IMR-90 (cell line): ENCODE measurements around the gene KCNK6. TPM values are rescaled to one million over a fixed set of nuclear protein-coding genes. Genes with fewer than 3 reads are reported as not detected.

Experiments used
- ATAC-seq: fragments of 200-7000 bp; cut with Tn5 transposase; 2 replicates; pipeline ENCODE4 v1.9.1; 2020; ENCODE audit warnings: low read depth, mild to moderate bottlenecking, moderate library complexity
- BruUV-seq: library from RNA; stranded (reverse); fragments of 400-500 nt; replicated peaks from 2 replicates; lab custom pipeline; 2021; lab: Mats Ljungman, UMichigan
- CTCF ChIA-PET: fragments of 300-600 bp; formaldehyde crosslinking; extraction: SDS; loops from one replicate; lab custom pipeline; 2021; ENCODE audit warnings: antibody characterized with exemption; lab: Yijun Ruan, JAX
- POLR2A ChIA-PET: fragments of 300-600 bp; sonication (Branson Sonifier 250); formaldehyde crosslinking; loops from one replicate; lab custom pipeline; 2022; ENCODE audit warnings: antibody characterized with exemption; ENCODE audit not compliant: unreplicated experiment; lab: Charles Lee
- DNase-seq: peaks from one replicate; pipeline ENCODE4 v3.0.0; 2013
- H2AFZ ChIP-seq: replicated peaks from 2 replicates; pipeline ENCODE3; 2013; ENCODE audit warnings: low read length, mild to moderate bottlenecking; ENCODE audit not compliant: poor library complexity
- H2AK5ac ChIP-seq: 2 replicates; pipeline ENCODE4 v1.6.1; 2013; ENCODE audit warnings: low read depth, low read length, inconsistent platforms
- H2AK9ac ChIP-seq: replicated peaks from 2 replicates; pipeline ENCODE3; 2013; ENCODE audit warnings: mild to moderate bottlenecking, low read depth, low read length, moderate library complexity; ENCODE audit not compliant: poor library complexity
- H2BK120ac ChIP-seq: 2 replicates; pipeline ENCODE4 v1.6.1; 2013; ENCODE audit warnings: low read depth, low read length, inconsistent platforms
- H2BK15ac ChIP-seq: 3 replicates; pipeline ENCODE4 v1.6.1; 2013; ENCODE audit warnings: low read depth, low read length, inconsistent platforms
- H2BK20ac ChIP-seq: 2 replicates; pipeline ENCODE4 v1.6.1; 2013; ENCODE audit warnings: low read depth, mild to moderate bottlenecking, inconsistent platforms, low read length, moderate library complexity
- H2BK5ac ChIP-seq: 2 replicates; pipeline ENCODE4 v1.6.1; 2013; ENCODE audit warnings: mild to moderate bottlenecking, low read depth, low read length, inconsistent platforms; ENCODE audit not compliant: poor library complexity, severe bottlenecking
- H3K14ac ChIP-seq: replicated peaks from 2 replicates; pipeline ENCODE4 v1.6.1; 2013; ENCODE audit warnings: low read depth, low read length, inconsistent platforms
- H3K18ac ChIP-seq: 2 replicates; pipeline ENCODE4 v1.6.1; 2013; ENCODE audit warnings: low read depth, low read length, control low read depth
- H3K23ac ChIP-seq: 2 replicates; pipeline ENCODE4 v1.6.1; 2013; ENCODE audit warnings: low read depth, low read length, inconsistent platforms
- H3K27ac ChIP-seq: 2 replicates; pipeline ENCODE4 v1.5.1; 2013; ENCODE audit warnings: mild to moderate bottlenecking, control low read depth, low read length; ENCODE audit not compliant: insufficient read depth
- H3K27me3 ChIP-seq: 2 replicates; pipeline ENCODE4 v1.6.1; 2013; ENCODE audit warnings: low read length; ENCODE audit not compliant: control insufficient read depth, insufficient read depth
- H3K36me3 ChIP-seq: 2 replicates; pipeline ENCODE4 v1.6.1; 2013; ENCODE audit warnings: low read length, mixed read lengths; ENCODE audit not compliant: control insufficient read depth, insufficient read depth
- H3K4ac ChIP-seq: 2 replicates; pipeline ENCODE4 v1.6.1; 2013; ENCODE audit warnings: low read depth, low read length, inconsistent platforms
- H3K4me1 ChIP-seq: 2 replicates; pipeline ENCODE4 v1.6.1; 2013; ENCODE audit warnings: low read length, mixed read lengths; ENCODE audit not compliant: control insufficient read depth, insufficient read depth
- H3K4me2 ChIP-seq: 2 replicates; pipeline ENCODE4 v1.6.1; 2013; ENCODE audit warnings: low read depth, mild to moderate bottlenecking, control low read depth, low read length, moderate library complexity
- H3K4me3 ChIP-seq: 2 replicates; pipeline ENCODE4 v1.5.1; 2013; ENCODE audit warnings: low read depth, mild to moderate bottlenecking, control low read depth, low read length, moderate library complexity; ENCODE audit not compliant: insufficient read depth
- H3K56ac ChIP-seq: 2 replicates; pipeline ENCODE4 v1.6.1; 2013; ENCODE audit warnings: low read length, inconsistent platforms; ENCODE audit not compliant: insufficient read depth; ENCODE audit errors: extremely low read depth
- H3K79me1 ChIP-seq, 2 experiments: 2 replicates each; pipeline ENCODE4 v1.6.1; 2013; ENCODE audit warnings: low read length in 2 of 2, inconsistent platforms in 1 of 2, low read depth in 1 of 2
- H3K9ac ChIP-seq: 2 replicates; pipeline ENCODE4 v1.6.1; 2013; ENCODE audit warnings: low read depth, low read length, control low read depth
- H3K9me1 ChIP-seq: 2 replicates; pipeline ENCODE4 v1.6.1; 2013; ENCODE audit warnings: low read length, inconsistent platforms; ENCODE audit not compliant: insufficient read depth
- H3K9me3 ChIP-seq: 2 replicates; pipeline ENCODE4 v1.6.1; 2013; ENCODE audit warnings: low read length; ENCODE audit not compliant: control insufficient read depth, insufficient read depth
- H4K20me1 ChIP-seq: 2 replicates; pipeline ENCODE4 v1.6.1; 2013; ENCODE audit warnings: low read length, inconsistent platforms; ENCODE audit not compliant: insufficient read depth
- H4K5ac ChIP-seq: 2 replicates; pipeline ENCODE4 v1.6.1; 2013; ENCODE audit warnings: mild to moderate bottlenecking, low read depth, low read length, control low read depth
- H4K8ac ChIP-seq, 2 experiments: 2 replicates each; pipeline ENCODE4 v1.6.1; 2013; ENCODE audit warnings: low read depth in 2 of 2, low read length in 2 of 2, control low read depth in 1 of 2, inconsistent platforms in 1 of 2
- H4K91ac ChIP-seq: 2 replicates; pipeline ENCODE4 v1.6.1; 2013; ENCODE audit warnings: low read depth, low read length, inconsistent platforms; ENCODE audit not compliant: insufficient read depth
- BHLHE40 ChIP-seq: fragments of 150-350 bp; IDR thresholded peaks from 2 replicates; pipeline ENCODE4 v1.6.1; 2016; ENCODE audit warnings: mild to moderate bottlenecking, low read depth, low read length
- CHD1 ChIP-seq: IDR thresholded peaks from 2 replicates; pipeline ENCODE4 v1.6.1; 2012; ENCODE audit warnings: low read depth, low read length, improper control_type of control experiment
- CTCF ChIP-seq: conservative IDR thresholded peaks from 2 replicates; pipeline ENCODE4 v1.5.1; 2012; ENCODE audit warnings: mild to moderate bottlenecking, low read depth, low read length, improper control_type of control experiment
- FOS ChIP-seq: fragments of 150-350 bp; IDR thresholded peaks from 2 replicates; pipeline ENCODE4 v1.6.1; 2016; ENCODE audit warnings: low read depth, low read length
- MAFK ChIP-seq: IDR thresholded peaks from 2 replicates; pipeline ENCODE4 v1.6.1; 2012; ENCODE audit warnings: low read depth, low read length, improper control_type of control experiment
- MAZ ChIP-seq: IDR thresholded peaks from 2 replicates; pipeline ENCODE4 v1.6.1; 2012; ENCODE audit warnings: low read depth, mild to moderate bottlenecking, low read length, improper control_type of control experiment, moderate library complexity, borderline replicate concordance
- MXI1 ChIP-seq: IDR thresholded peaks from 2 replicates; pipeline ENCODE4 v1.6.1; 2012; ENCODE audit warnings: low read depth, mild to moderate bottlenecking, low read length, moderate library complexity, borderline replicate concordance
- POLR2A ChIP-seq: IDR thresholded peaks from 2 replicates; pipeline ENCODE4 v1.6.1; 2012; ENCODE audit warnings: mild to moderate bottlenecking, low read depth, low read length
- RAD21 ChIP-seq: IDR thresholded peaks from 2 replicates; pipeline ENCODE4 v1.6.1; 2012; ENCODE audit warnings: low read length, improper control_type of control experiment
- RCOR1 ChIP-seq: IDR thresholded peaks from 2 replicates; pipeline ENCODE4 v1.6.1; 2012; ENCODE audit warnings: mild to moderate bottlenecking, low read length, improper control_type of control experiment; ENCODE audit not compliant: insufficient replicate concordance
- WGBS, 2 experiments: methylation state at CpG; one replicate each; pipeline versions ENCODE4 v1.1.5 to v1.1.7; 2013; ENCODE audit warnings: missing lambda C conversion rate in 2 of 2; ENCODE audit not compliant: insufficient read length in 1 of 2; ENCODE audit errors: extremely low coverage in 2 of 2; 5-methylcytosine and 5-hydroxymethylcytosine counted together
- dilution Hi-C: fragments of 300-500 bp; cut with HindIII; formaldehyde crosslinking; loops from one replicate; pipeline ENCODE4 v1.14.3; 2018; ENCODE audit warnings: low sequenced_read_pairs; ENCODE audit not compliant: unreplicated experiment
- in situ Hi-C: fragments of 300-500 bp; cut with MboI; formaldehyde crosslinking; loops from 3 replicates; pipeline ENCODE4 v1.14.3; 2019; ENCODE audit warnings: low sequenced_read_pairs, inconsistent platforms, mixed read lengths
- intact Hi-C: fragments of 100-400 bp; cut with micrococcal nuclease; formaldehyde crosslinking; loops from 2 replicates; pipeline ENCODE4 v1.10.0; 2022
- polyA plus RNA-seq, 3 experiments: library from polyadenylated mRNA; depleted of rRNA; stranded (reverse); fragments of >200 nt; gene quantifications; 2 replicates each; pipeline ENCODE4 v1.2.3, GENCODE V29; 2012; ENCODE audit warnings: low replicate concordance in 1 of 3
- total RNA-seq: library from RNA; depleted of rRNA; stranded (reverse); fragments of >200 nt; gene quantifications from 2 replicates; pipeline ENCODE4 v1.2.3, GENCODE V29; 2012
- TF ChIP-seq, protein P1 (sequence below): fragments of 150-350 bp; IDR thresholded peaks from 2 replicates; pipeline ENCODE4 v1.6.1; 2017; ENCODE audit warnings: mild to moderate bottlenecking, antibody characterized with exemption, low read length, low read depth

Gene KCNK6
- total and polyA plus RNA-seq, 2 of the 4 experiments (the other 2 are of a cell fraction), result 2.7 to 4.5 TPM

GRCh38 chr19:38374332-38375097 is 54.9 kb downstream of the KCNK6 start, which contains the start of gene PSMD8:
TSS of gene PSMD8 (plus strand) at chr19:38374571. CDS start at chr19:38374602, 31 bp downstream.
- Histone ChIP-seq H2AK9ac (peak within 1 kb of the TSS; percentile 99), H2BK20ac (peak within 1 kb of the TSS; percentile 27; the same call in 1 of the 2 replicates), H2AK5ac (peak within 1 kb of the TSS; percentile 88), H3K4me2 (peak within 1 kb of the TSS; percentile 84), H3K4me1 (peaks cover 12% of the 10 kb centered on the region), H2BK15ac (peak within 1 kb of the TSS; percentile 48; the same call in 1 of the 3 replicates), H4K91ac (peak within 1 kb of the TSS; percentile 87), H2BK120ac (peak within 1 kb of the TSS; percentile 64), H4K5ac (peak within 1 kb of the TSS; percentile 81), H3K18ac (peak within 1 kb of the TSS; percentile 61), H3K9me3 (no peaks in the 10 kb centered on the region), H3K9me1 (peaks cover 19% of the 10 kb centered on the region), H2BK5ac (peak within 1 kb of the TSS; percentile 65), H3K23ac (peak within 1 kb of the TSS; percentile 95; the same call in 1 of the 2 replicates), H4K8ac (peak within 1 kb of the TSS; percentile 86 to 98), H4K20me1 (peaks cover 38% of the 10 kb centered on the region), H3K79me1 (peaks cover 16 to 48% of the 10 kb centered on the region in 2 experiments; a peak in 3 of 4 replicates), H3K4me3 (peak within 1 kb of the TSS; percentile 59), H3K4ac (peak within 1 kb of the TSS; percentile 96), H3K27me3 (peaks cover 5% of the 10 kb centered on the region; the same call in 1 of the 2 replicates), H3K27ac (peak within 1 kb of the TSS; percentile 86), H3K9ac (peak within 1 kb of the TSS; percentile 88), H3K36me3 (peaks cover 18% of the 10 kb centered on the region), H3K56ac (peak within 1 kb of the TSS; percentile 92), H2AFZ (peak within 1 kb of the TSS; percentile 96), H3K14ac (peak within 1 kb of the TSS; percentile 99)
- 0 out of 2 replicates have a peak, but pooled peaks have one; percentile 16 for TF ChIP-seq FOS
- TF ChIP-seq, protein P1, sequence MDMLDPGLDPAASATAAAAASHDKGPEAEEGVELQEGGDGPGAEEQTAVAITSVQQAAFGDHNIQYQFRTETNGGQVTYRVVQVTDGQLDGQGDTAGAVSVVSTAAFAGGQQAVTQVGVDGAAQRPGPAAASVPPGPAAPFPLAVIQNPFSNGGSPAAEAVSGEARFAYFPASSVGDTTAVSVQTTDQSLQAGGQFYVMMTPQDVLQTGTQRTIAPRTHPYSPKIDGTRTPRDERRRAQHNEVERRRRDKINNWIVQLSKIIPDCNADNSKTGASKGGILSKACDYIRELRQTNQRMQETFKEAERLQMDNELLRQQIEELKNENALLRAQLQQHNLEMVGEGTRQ, result no peak
- 0 out of 2 replicates have a peak, but pooled peaks have one; percentile 6 for TF ChIP-seq RAD21
- no peak for TF ChIP-seq RCOR1
- TF ChIP-seq CHD1, result peak; percentile 27; the same call in 1 of the 2 replicates
- TF ChIP-seq MAFK, result no peak
- peak; percentile 98 for TF ChIP-seq POLR2A
- TF ChIP-seq CTCF, result peak; percentile 41
- TF ChIP-seq BHLHE40, result peak; percentile 11; the same call in 1 of the 2 replicates
- TF ChIP-seq MXI1, result peak; percentile 16; the same call in 1 of the 2 replicates
- peak; percentile 54; the same call in 1 of the 2 replicates for TF ChIP-seq MAZ
- 0% methylated on average over 53 of the region's 65 CpGs; no CpG with 5 or more reads in 1 of the 2 experiments for WGBS, 2 experiments
- in situ Hi-C loops (no loop called here), intact Hi-C loops (loop anchor here (2.0 kb wide), 2 partner anchors 14 to 38 kb away; partner anchors contain the start of genes GGN and SPRED3), dilution Hi-C loops (no loop called here)
- BruUV-seq, result no TSS peak
- DNase-seq, result peak; percentile 97
- ChIA-PET POLR2A (interaction anchor here (1.0 to 1.2 kb wide), 2 partner anchors 13 to 123 kb away, joined by 3 to 12 read pairs; partner anchors contain the start of genes GGN and SPRED3), CTCF (interaction anchor here (0.6 to 1.1 kb wide), 6 partner anchors 12 to 578 kb away, joined by 4 to 10 read pairs (median 4); partner anchors contain the start of genes FAM98C and GGN)
- peak; percentile 99 for ATAC-seq
